ENCODE results near the gene HS6ST2.

HS6ST2 gene

DNA sequence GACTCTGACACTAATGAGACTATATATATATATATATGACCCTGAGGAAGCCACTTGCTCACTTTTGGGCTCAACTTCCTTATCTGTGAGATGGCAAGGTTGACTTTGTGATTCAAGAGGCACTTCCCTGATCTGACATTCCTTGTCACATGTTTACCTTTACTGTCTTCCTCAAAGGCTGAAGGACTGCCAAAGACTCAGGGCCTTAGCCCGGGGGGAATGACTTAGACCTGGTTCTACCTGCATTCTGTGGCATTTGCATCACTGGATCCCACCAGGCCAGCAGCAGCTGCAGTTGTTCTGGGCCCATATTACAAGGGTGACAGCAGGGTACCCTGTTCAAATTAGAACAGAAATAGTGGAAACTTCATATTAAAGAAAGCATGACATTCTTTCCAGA lies 3.1 kb upstream of the HS6ST2 start:
- Histone ChIP-seq H2AFZ (ENCODE audit: low read length) (no peak overlapping the region), H3K79me2 (ENCODE audit: low read length) (no peaks in the 10 kb centered on the region), H3K9ac (ENCODE audit: low read length) (no peak overlapping the region), H3K4me1 (ENCODE audit: low read length) (no peaks in the 10 kb centered on the region), H3F3A (ENCODE audit: insufficient read depth, low read length) (no peaks in the 10 kb centered on the region), H3K9me2 (replicated peaks; ENCODE audit: insufficient read depth, low read length) (no peaks in the 10 kb centered on the region), H3K27ac (ENCODE audit: low read length) (no peak overlapping the region), H3K4me3 (ENCODE audit: low read length) (no peak overlapping the region), H4K20me1 (ENCODE audit: insufficient read depth, low read length) (no peaks in the 10 kb centered on the region), H3K36me3 (replicated peaks; ENCODE audit: insufficient read depth, low read length) (no peaks in the 10 kb centered on the region), H3K27me3 (replicated peaks; ENCODE audit: insufficient read depth, low read length) (no peaks in the 10 kb centered on the region), H3K4me2 (ENCODE audit: low read depth, low read length) (no peak overlapping the region), H3K9me3 (replicated peaks; ENCODE audit: insufficient read depth, low read length) (no peaks in the 10 kb centered on the region)
- TF ChIP-seq, protein P1, sequence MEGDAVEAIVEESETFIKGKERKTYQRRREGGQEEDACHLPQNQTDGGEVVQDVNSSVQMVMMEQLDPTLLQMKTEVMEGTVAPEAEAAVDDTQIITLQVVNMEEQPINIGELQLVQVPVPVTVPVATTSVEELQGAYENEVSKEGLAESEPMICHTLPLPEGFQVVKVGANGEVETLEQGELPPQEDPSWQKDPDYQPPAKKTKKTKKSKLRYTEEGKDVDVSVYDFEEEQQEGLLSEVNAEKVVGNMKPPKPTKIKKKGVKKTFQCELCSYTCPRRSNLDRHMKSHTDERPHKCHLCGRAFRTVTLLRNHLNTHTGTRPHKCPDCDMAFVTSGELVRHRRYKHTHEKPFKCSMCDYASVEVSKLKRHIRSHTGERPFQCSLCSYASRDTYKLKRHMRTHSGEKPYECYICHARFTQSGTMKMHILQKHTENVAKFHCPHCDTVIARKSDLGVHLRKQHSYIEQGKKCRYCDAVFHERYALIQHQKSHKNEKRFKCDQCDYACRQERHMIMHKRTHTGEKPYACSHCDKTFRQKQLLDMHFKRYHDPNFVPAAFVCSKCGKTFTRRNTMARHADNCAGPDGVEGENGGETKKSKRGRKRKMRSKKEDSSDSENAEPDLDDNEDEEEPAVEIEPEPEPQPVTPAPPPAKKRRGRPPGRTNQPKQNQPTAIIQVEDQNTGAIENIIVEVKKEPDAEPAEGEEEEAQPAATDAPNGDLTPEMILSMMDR (IDR thresholded peaks at IDR 0.05; ENCODE audit: low read length) = no peak
- TF ChIP-seq EZH2 (optimal IDR thresholded peaks at IDR 0.05; ENCODE audit: low read depth, low read length) (no peak), EZH2phosphoT487 (IDR thresholded peaks at IDR 0.05; ENCODE audit: low read length) (no peak)
- no peak for DNase-seq

DNA sequence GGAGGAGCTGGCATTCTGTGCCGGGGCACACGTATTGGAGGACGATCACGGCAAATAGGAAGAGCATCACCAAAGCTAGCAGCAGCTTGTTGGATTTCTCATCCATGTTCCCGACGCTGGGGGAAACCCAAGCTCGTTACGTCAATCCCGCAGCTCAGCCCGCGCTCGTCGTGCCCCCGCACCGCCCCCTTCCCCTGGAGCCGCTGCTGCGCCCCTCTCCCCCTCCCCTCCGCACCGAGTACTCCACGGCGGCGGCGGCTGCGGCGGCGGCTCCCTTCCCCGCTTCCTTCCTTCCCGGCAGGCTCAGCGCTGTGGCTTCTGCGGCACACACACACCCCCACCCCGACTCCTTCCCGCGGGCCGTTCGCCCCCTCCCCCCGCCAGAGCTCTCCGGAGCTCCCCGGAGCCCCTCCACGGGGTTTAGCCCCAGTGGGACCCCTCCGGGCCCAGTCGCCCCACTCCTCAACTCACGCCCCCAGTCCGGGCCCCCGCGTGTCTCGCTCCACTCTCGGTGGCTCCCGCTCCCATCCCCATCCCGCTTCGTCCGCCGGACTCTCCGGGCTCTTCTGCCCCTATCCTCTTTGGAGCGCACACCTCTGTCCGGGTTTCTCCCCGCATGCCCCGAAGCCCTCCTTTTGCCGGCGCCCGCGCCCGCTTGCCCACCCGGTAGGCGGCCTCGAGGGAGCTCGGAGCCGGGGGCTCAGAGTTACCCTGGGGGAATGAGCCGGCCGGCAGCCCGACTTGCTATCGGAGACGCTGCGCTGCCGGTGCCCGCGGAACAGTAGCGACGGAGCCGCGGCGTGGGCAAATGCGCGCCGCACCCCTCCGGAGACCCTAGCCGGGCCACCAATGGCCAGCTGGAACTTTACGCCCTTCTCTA lies 978 bp downstream of the HS6ST2 start:
- no peaks in the 10 kb centered on the region for H3F3A ChIP-seq (ENCODE audit: insufficient read depth, low read length)
- no peak overlapping the region; the same call in 1 of the 2 replicates for H2AFZ ChIP-seq (ENCODE audit: low read length)
- peak overlapping the region; percentile 45; the same call in 1 of the 2 replicates for H3K4me3 ChIP-seq (ENCODE audit: low read length)
- no peaks in the 10 kb centered on the region for H3K9me2 ChIP-seq (replicated peaks; ENCODE audit: insufficient read depth, low read length)
- H3K9me3 ChIP-seq (replicated peaks; ENCODE audit: insufficient read depth, low read length) = no peaks in the 10 kb centered on the region
- H3K27ac ChIP-seq (ENCODE audit: low read length) = no peak overlapping the region
- peak overlapping the region; percentile 30 for H3K4me2 ChIP-seq (ENCODE audit: low read depth, low read length)
- H3K79me2 ChIP-seq (ENCODE audit: low read length) = no peaks in the 10 kb centered on the region
- no peaks in the 10 kb centered on the region for H3K27me3 ChIP-seq (replicated peaks; ENCODE audit: insufficient read depth, low read length)
- no peak overlapping the region for H3K9ac ChIP-seq (ENCODE audit: low read length)
- H3K4me1 ChIP-seq (ENCODE audit: low read length) = no peaks in the 10 kb centered on the region
- H3K36me3 ChIP-seq (replicated peaks; ENCODE audit: insufficient read depth, low read length) = no peaks in the 10 kb centered on the region
- DNase-seq = no peak
- H4K20me1 ChIP-seq (ENCODE audit: insufficient read depth, low read length) = no peaks in the 10 kb centered on the region
- TF ChIP-seq EZH2 (optimal IDR thresholded peaks at IDR 0.05; ENCODE audit: low read depth, low read length) (no peak), EZH2phosphoT487 (IDR thresholded peaks at IDR 0.05; ENCODE audit: low read length) (no peak)
- TF ChIP-seq, protein P1 (IDR thresholded peaks at IDR 0.05; ENCODE audit: low read length) = no peak

DNA sequence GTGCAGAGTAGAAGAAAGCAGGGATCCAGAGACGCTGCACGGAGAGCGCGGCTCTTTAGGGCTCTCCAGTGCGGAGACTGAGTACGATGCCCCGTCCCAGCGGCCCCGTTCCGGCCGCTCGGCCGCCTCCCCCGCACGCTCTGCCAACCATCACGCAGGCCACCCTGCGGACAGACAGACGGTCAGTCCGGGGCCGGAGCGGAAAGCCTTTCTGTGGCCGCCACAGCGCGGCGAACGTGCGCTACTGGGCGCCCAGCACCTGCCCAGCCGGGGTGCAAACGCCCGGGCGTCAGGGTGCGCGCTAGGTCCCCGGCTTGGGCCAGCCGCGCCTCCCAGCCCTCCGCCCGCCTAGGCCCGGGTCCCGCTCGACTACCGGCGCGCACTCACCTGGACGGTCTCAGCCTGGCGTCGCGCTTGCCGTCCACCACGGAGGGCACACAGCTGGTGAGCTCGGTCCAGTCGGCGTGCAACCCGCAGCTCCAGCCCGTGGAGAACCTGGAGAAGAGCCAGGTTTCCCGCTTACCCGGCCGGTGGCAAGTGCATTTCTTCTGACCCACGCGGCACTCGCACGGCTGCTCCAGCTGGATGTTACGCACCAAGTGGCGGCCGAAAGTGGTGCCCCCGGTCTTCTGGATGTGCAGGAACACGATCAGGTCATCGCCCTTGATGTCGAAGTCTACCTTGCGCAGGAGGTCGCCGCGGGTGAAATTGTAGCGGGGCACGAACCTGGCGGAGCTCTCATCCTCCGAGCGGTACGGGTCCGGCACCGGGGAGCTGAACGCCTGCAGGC lies 1.8 kb downstream of the HS6ST2 start:
- Histone ChIP-seq H3F3A (ENCODE audit: insufficient read depth, low read length) (no peaks in the 10 kb centered on the region), H3K9me3 (replicated peaks; ENCODE audit: insufficient read depth, low read length) (no peaks in the 10 kb centered on the region), H3K9me2 (replicated peaks; ENCODE audit: insufficient read depth, low read length) (no peaks in the 10 kb centered on the region), H3K4me1 (ENCODE audit: low read length) (no peaks in the 10 kb centered on the region), H2AFZ (ENCODE audit: low read length) (no peak overlapping the region; the same call in 1 of the 2 replicates), H3K4me3 (ENCODE audit: low read length) (peak overlapping the region; percentile 45; the same call in 1 of the 2 replicates), H3K36me3 (replicated peaks; ENCODE audit: insufficient read depth, low read length) (no peaks in the 10 kb centered on the region), H3K27ac (ENCODE audit: low read length) (no peak overlapping the region), H3K4me2 (ENCODE audit: low read depth, low read length) (peak overlapping the region; percentile 30), H3K27me3 (replicated peaks; ENCODE audit: insufficient read depth, low read length) (no peaks in the 10 kb centered on the region), H4K20me1 (ENCODE audit: insufficient read depth, low read length) (no peaks in the 10 kb centered on the region), H3K79me2 (ENCODE audit: low read length) (no peaks in the 10 kb centered on the region), H3K9ac (ENCODE audit: low read length) (no peak overlapping the region)
- DNase-seq = no peak
- TF ChIP-seq, protein P1 (IDR thresholded peaks at IDR 0.05; ENCODE audit: low read length) = no peak
- no peak for TF ChIP-seq EZH2 (optimal IDR thresholded peaks at IDR 0.05; ENCODE audit: low read depth, low read length)
- TF ChIP-seq EZH2phosphoT487 (IDR thresholded peaks at IDR 0.05; ENCODE audit: low read length) = no peak

Measured in MM.1S (cell line).